Stomach (tissue), 9 donors: ENCODE data around the gene DRD3. TPM values are rescaled to one million over a fixed set of nuclear protein-coding genes. Genes with fewer than 3 reads are reported as not detected.

Source experiments
- DNase-seq, 2 donors: peaks; one replicate each; pipeline versions ENCODE4 v3.0.0 to v3.0.0-alpha.2; 2013 to 2019
- H3K27ac ChIP-seq, 5 donors: fragments of 200-600 bp in 4 of 5; sonication (generic) in 4 of 5; one replicate each; pipeline ENCODE4 v1.5.1; 2013 to 2019; ENCODE audit warnings: mild to moderate bottlenecking in 1 of 5, moderate library complexity in 1 of 5
- H3K27me3 ChIP-seq, 3 donors: fragments of 200-600 bp; sonication (generic); one replicate each; pipeline ENCODE4 v1.5.1; 2017 to 2019; ENCODE audit warnings: mixed run types in 1 of 3
- H3K36me3 ChIP-seq, 4 donors: fragments of 200-600 bp; sonication (generic); 1 replicate in 3 of 4; 2 replicates in 1 of 4; pipeline ENCODE4 v1.5.1; 2016 to 2019
- H3K4me1 ChIP-seq, 4 donors: fragments of 200-600 bp; sonication (generic); one replicate each; pipeline ENCODE4 v1.5.1; 2016 to 2019
- H3K4me3 ChIP-seq, 4 donors: fragments of 200-600 bp; sonication (generic) in 3 of 4; one replicate each; pipeline ENCODE4 v1.5.1; 2016 to 2019; ENCODE audit warnings: mild to moderate bottlenecking in 1 of 4
- H3K9me3 ChIP-seq, 4 donors: fragments of 200-600 bp; sonication (generic); one replicate each; pipeline ENCODE4 v1.5.1; 2016 to 2019
- EP300 ChIP-seq: sonication (generic); formaldehyde crosslinking; IDR thresholded peaks from one replicate; pipeline ENCODE4 v1.6.1; 2017; ENCODE audit warnings: antibody characterized with exemption
- POLR2A ChIP-seq, 4 donors: fragments of 450-650 bp; IDR thresholded peaks; one replicate each; pipeline ENCODE4 v1.6.1; 2016; ENCODE audit warnings: antibody characterized with exemption in 4 of 4, control low read depth in 2 of 4, mild to moderate bottlenecking in 1 of 4, moderate library complexity in 1 of 4
- POLR2AphosphoS5 ChIP-seq, 3 donors: sonication (generic); formaldehyde crosslinking; IDR thresholded peaks; one replicate each; pipeline ENCODE4 v1.6.1; 2016; ENCODE audit warnings: antibody characterized with exemption in 3 of 3
- WGBS, 5 donors: extraction: QIAGEN DNeasy Blood & Tissue Kit in 3 of 5; methylation state at CpG; one replicate each; pipeline versions ENCODE4 v1.1.5 to v1.1.7; 2013 to 2018; 5-methylcytosine and 5-hydroxymethylcytosine counted together
- intact Hi-C: fragments of 100-400 bp; cut with DNase I; formaldehyde crosslinking; loops from one replicate; pipeline ENCODE4 v1.15.1; 2023; ENCODE audit warnings: low total_unique reads
- polyA plus RNA-seq, 3 donors: library from polyadenylated mRNA; stranded (reverse); fragments of 200-250 nt; gene quantifications; one replicate each; pipeline ENCODE4 v1.2.3, GENCODE V29; 2013
- total RNA-seq, 5 donors: library from RNA; depleted of rRNA; stranded (reverse); fragments of >200 nt; gene quantifications; one replicate each; pipeline versions ENCODE4 v1.1.0 to v1.2.3, GENCODE V29; 2014 to 2016
- TF ChIP-seq, protein P1 (sequence below), 7 experiments: fragments of 450-650 bp in 4 of 7; fragments of 200-600 bp in 3 of 7; sonication (generic) in 3 of 7; IDR thresholded peaks; one replicate each; pipeline ENCODE4 v1.5.1; 2016 to 2019; ENCODE audit warnings: antibody characterized with exemption in 7 of 7, control low read depth in 2 of 7, mild to moderate bottlenecking in 1 of 7
- donor health status: healthy with polysubstance abuse.
- donor health status: Bipolar disorder and iron deficiency.
- donor health status: healthy.

The DRD3 gene
- total and polyA plus RNA-seq, 8 donors: not detected

DNA sequence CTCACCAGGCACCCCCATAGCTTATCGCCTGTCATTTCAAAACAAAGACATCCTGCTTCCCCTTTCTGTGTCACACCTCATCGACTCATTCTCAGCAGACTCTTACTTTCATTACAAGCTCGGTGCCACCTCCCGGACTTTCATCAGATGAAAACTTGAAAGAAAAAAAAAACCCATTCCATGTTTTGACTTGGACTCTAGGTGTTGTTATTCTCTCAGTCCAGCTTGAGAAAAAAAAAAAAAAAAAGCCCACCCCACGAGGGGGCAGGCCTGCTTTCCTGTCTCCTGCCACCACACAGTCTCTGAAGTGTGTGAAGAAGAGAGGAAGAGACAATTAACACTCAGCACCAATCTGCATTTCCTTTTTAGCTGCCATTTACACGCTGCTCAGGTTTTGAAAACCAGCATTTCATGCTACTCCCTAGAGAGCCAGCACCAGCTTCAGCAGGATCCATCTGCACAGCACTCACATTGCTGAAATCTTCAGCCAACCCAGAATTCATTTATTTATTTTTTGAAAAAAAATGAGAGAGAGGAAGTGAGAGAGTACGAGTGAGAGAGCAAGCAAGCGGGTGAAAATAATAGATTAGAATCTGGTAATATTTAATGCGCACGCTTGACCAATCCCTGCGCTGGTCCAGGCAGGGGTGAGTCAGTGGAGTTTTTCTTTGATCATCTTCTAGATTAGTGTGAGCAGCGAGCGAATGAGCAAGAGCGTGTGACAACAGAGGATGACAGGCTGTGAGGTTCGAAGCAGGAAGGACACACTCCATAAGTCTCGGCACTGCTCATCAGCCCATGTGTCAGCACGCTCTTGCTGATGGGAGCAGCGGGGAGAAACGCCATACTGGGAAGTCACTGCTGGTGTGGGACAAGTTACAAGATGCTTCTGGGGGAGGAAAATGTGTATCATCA is 35.0 kb upstream of the DRD3 start:
- Histone ChIP-seq H3K4me3 (peak overlapping the region in 3 of 4 donors; percentile 10 to 23 (median 12)), H3K27me3 (peaks cover 0 to 3% (median 0%) of the 10 kb centered on the region in 3 donors), H3K27ac (peak overlapping the region; percentile 49 to 81 (median 60)), H3K4me1 (peaks cover 0 to 10% (median 5%) of the 10 kb centered on the region in 4 donors), H3K36me3 (no peaks in the 10 kb centered on the region), H3K9me3 (no peaks in the 10 kb centered on the region)
- TF ChIP-seq, protein P1, sequence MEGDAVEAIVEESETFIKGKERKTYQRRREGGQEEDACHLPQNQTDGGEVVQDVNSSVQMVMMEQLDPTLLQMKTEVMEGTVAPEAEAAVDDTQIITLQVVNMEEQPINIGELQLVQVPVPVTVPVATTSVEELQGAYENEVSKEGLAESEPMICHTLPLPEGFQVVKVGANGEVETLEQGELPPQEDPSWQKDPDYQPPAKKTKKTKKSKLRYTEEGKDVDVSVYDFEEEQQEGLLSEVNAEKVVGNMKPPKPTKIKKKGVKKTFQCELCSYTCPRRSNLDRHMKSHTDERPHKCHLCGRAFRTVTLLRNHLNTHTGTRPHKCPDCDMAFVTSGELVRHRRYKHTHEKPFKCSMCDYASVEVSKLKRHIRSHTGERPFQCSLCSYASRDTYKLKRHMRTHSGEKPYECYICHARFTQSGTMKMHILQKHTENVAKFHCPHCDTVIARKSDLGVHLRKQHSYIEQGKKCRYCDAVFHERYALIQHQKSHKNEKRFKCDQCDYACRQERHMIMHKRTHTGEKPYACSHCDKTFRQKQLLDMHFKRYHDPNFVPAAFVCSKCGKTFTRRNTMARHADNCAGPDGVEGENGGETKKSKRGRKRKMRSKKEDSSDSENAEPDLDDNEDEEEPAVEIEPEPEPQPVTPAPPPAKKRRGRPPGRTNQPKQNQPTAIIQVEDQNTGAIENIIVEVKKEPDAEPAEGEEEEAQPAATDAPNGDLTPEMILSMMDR (IDR thresholded peaks at IDR 0.05): no peak
- TF ChIP-seq POLR2AphosphoS5 (IDR thresholded peaks at IDR 0.05): no peak
- 18 to 37% (median 29%) methylated on average over 19 of the region's 19 CpGs for WGBS, 5 donors
- intact Hi-C loops: no loop called here
- peak in 1 of 2 donors; percentile 60 for DNase-seq

DNA sequence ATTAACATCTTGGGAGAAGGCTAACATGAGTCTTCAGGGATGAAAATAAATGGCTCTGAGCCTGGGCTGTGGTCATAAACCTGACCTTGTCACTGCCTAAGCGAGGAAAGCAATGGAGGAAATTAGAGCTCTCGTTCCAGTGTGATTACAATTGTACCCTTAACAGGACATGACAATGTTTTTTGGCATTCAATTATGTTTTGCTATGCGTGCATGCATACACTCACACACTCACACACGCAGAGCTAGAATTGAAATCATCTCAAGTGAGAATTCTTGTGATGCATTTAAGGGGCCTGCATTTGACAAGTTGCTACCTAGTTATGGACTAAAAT is 34.4 kb upstream of the DRD3 start:
- DNase-seq: no peak
- peaks cover 0 to 3% (median 0%) of the 10 kb centered on the region in 3 donors for H3K27me3 ChIP-seq
- H3K36me3 ChIP-seq: no peaks in the 10 kb centered on the region
- no peaks in the 10 kb centered on the region for H3K9me3 ChIP-seq
- no peak for TF ChIP-seq EP300
- no peak for TF ChIP-seq POLR2A (IDR thresholded peaks at IDR 0.05)
- TF ChIP-seq, protein P1 (IDR thresholded peaks at IDR 0.05): no peak
- TF ChIP-seq POLR2AphosphoS5 (IDR thresholded peaks at IDR 0.05): no peak
- H3K4me3 ChIP-seq: no peak overlapping the region
- H3K27ac ChIP-seq: peak overlapping the region in 2 of 5 donors; percentile 60 to 70
- WGBS, 5 donors: 28 to 41% (median 32%) methylated on average over 4 of the region's 4 CpGs
- intact Hi-C loops: no loop called here
- H3K4me1 ChIP-seq: peaks cover 0 to 10% (median 5%) of the 10 kb centered on the region in 4 donors

DNA sequence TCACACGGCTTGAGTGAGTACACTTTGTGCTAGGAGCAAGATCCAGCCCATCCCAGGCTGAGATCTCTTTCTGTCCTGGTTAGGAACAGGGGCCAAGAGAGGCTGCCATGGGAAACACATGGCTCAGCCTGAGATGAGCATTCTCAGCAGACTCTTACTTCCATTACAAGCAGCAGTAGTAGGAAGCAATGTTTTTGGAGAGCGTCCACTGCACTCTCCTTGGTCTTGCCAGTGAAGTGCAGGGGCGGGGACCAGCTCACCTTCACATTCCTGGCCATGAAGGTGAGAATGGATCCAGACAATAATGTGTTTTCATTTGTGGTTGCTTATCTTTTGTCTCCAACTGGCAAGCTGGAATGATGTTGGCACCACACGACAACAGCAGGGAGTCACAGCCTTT is 33.8 kb upstream of the DRD3 start:
- no peak overlapping the region for H3K27ac ChIP-seq
- WGBS, 5 donors: 70 to 75% (median 74%) methylated on average over 4 of the region's 4 CpGs

DNA sequence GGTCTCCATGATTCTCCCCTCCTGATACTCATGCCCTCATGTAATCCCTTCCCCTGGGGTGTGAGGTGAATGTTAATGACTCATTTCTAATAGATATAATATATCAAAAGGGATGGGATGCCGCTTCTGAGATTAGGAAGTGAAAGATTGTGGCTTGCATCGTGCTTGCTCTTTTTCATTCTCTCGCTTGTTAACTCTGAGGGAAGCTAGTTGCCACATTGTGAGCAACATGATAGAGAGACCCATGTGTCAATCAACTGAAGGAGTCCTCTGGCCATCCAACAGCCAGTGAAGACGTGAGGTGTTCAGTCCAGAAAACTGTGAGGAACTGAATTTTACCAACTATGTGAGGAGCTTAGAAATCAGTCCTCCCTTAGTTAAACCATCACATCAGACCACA is 28.9 kb upstream of the DRD3 start:
- no peak for DNase-seq
- Histone ChIP-seq H3K4me3 (no peak overlapping the region), H3K4me1 (no peaks in the 10 kb centered on the region), H3K9me3 (no peaks in the 10 kb centered on the region), H3K27me3 (peaks cover 0 to 3% (median 0%) of the 10 kb centered on the region in 3 donors), H3K36me3 (no peaks in the 10 kb centered on the region), H3K27ac (no peak overlapping the region)
- WGBS, 5 donors: 72 to 84% (median 77%) methylated on average over 4 of the region's 4 CpGs
- no peak for TF ChIP-seq EP300
- no peak for TF ChIP-seq POLR2AphosphoS5 (IDR thresholded peaks at IDR 0.05)
- no peak for TF ChIP-seq POLR2A (IDR thresholded peaks at IDR 0.05)
- TF ChIP-seq, protein P1 (IDR thresholded peaks at IDR 0.05): no peak
- intact Hi-C loops: no loop called here

More for the DNA sequence above, 33.8 kb upstream of the DRD3 start:
- no peak for DNase-seq
- TF ChIP-seq POLR2A (IDR thresholded peaks at IDR 0.05): no peak
- no peak for TF ChIP-seq EP300
- TF ChIP-seq POLR2AphosphoS5 (IDR thresholded peaks at IDR 0.05): no peak
- intact Hi-C loops: no loop called here
- Histone ChIP-seq H3K9me3 (no peaks in the 10 kb centered on the region), H3K4me1 (peaks cover 0 to 10% (median 5%) of the 10 kb centered on the region in 4 donors), H3K36me3 (no peaks in the 10 kb centered on the region), H3K27me3 (peaks cover 0 to 3% (median 0%) of the 10 kb centered on the region in 3 donors), H3K4me3 (no peak overlapping the region)

DNA sequence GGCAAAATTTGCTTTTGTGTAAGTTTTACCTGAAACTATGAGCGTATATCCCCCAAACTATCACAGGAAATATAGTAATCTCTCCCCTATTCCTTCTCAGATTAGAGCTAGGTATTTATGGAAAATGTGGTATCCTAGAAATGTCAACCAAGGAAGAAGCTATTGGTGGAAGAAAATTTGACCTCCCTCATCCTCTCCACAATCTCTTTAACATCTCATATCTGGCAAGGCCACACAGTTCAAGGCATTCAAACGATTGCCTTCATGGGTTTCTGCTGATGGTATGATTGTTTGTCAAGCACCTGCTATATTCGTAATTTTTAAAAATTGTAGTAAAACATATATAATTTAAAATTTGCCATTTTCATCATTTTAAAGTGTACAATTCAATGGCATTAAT is 27.5 kb upstream of the DRD3 start:
- Histone ChIP-seq H3K27ac (no peak overlapping the region), H3K4me3 (no peak overlapping the region), H3K4me1 (no peaks in the 10 kb centered on the region), H3K9me3 (no peaks in the 10 kb centered on the region), H3K36me3 (no peaks in the 10 kb centered on the region), H3K27me3 (peaks cover 0 to 3% (median 0%) of the 10 kb centered on the region in 3 donors)
- 73 to 80% (median 78%) methylated on average over 3 of the region's 3 CpGs for WGBS, 5 donors
- intact Hi-C loops: no loop called here
- no peak for DNase-seq
- TF ChIP-seq POLR2A (IDR thresholded peaks at IDR 0.05) (no peak), POLR2AphosphoS5 (IDR thresholded peaks at IDR 0.05) (no peak), EP300 (no peak)
